ENCODE measurements around the gene ESCO1. TPM values are rescaled to one million over a fixed set of nuclear protein-coding genes. Genes with fewer than 3 reads are reported as not detected.
"Not testable (repeated sequence)": the region's sequence is repeated elsewhere in the genome, so short reads cannot be mapped to it uniquely, and the experiment has no call there.

The ESCO1 gene
- total and polyA plus RNA-seq, 4 donors, result 12.1 to 26.9 (median 20.0) TPM

GRCh38 chr18:21593540-21594257 lies 6.8 kb downstream of the ESCO1 start:
- peaks cover under 1% of the 10 kb centered on the region for H3K9me3 ChIP-seq (ENCODE audit: control insufficient read depth, insufficient read depth, low read length)
- no peaks in the 10 kb centered on the region for H3K27me3 ChIP-seq (ENCODE audit: control insufficient read depth, insufficient read depth, low read length)
- H3K27ac ChIP-seq (ENCODE audit: low read depth, low read length), result no peak overlapping the region
- H3K4me3 ChIP-seq (ENCODE audit: low read depth, low read length), result no peak overlapping the region
- no peak for DNase-seq (ENCODE audit: low read depth in 4 of 6, low spot score in 6 of 6)
- no peaks in the 10 kb centered on the region for H3K36me3 ChIP-seq (ENCODE audit: control insufficient read depth, insufficient read depth, low read length)
- 94% methylated on average over 2 of the region's 7 CpGs for whole genome bisulfite sequencing (ENCODE audit: insufficient coverage)
- H3K4me1 ChIP-seq (ENCODE audit: control insufficient read depth, insufficient read depth, low read length), result no peaks in the 10 kb centered on the region

GRCh38 chr18:21592361-21592760 lies 8.1 kb downstream of the ESCO1 start:
- H3K9me3 ChIP-seq (ENCODE audit: control insufficient read depth, insufficient read depth, low read length); H3K27me3 ChIP-seq (ENCODE audit: control insufficient read depth, insufficient read depth, low read length); DNase-seq (ENCODE audit: low read depth in 4 of 6, low spot score in 6 of 6); H3K27ac ChIP-seq (ENCODE audit: low read depth, low read length); H3K36me3 ChIP-seq (ENCODE audit: control insufficient read depth, insufficient read depth, low read length); H3K4me3 ChIP-seq (ENCODE audit: low read depth, low read length); H3K4me1 ChIP-seq (ENCODE audit: control insufficient read depth, insufficient read depth, low read length): not testable (repeated sequence)
- no CpG with 5 or more reads among the region's 33 CpGs for WGBS (ENCODE audit: insufficient coverage)

DNA sequence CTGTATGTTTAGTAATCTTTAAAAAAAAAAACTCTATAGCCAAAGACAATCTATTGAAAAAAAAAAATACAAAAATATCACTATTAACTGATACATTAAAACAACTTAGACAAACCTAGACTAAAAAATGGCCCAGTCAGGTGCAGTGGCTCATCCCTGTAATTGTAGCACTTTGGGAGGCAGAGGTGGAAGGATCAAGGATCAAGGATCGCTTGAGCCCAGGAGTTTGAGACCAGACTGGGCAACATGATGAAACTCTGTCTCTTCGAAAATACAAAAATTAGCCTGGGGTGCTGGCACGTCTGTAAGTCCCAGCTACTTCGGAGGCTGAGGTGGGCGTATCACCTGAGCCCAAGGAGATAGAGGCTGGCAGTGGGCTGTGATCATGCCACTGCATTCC lies 16.1 kb downstream of the ESCO1 start:
- Histone ChIP-seq H3K4me3 (ENCODE audit: low read depth, low read length) (no peak overlapping the region), H3K27me3 (ENCODE audit: control insufficient read depth, insufficient read depth, low read length) (no peaks in the 10 kb centered on the region), H3K9me3 (ENCODE audit: control insufficient read depth, insufficient read depth, low read length) (peaks cover 2% of the 10 kb centered on the region), H3K4me1 (ENCODE audit: control insufficient read depth, insufficient read depth, low read length) (no peaks in the 10 kb centered on the region), H3K36me3 (ENCODE audit: control insufficient read depth, insufficient read depth, low read length) (peaks cover 8% of the 10 kb centered on the region), H3K27ac (ENCODE audit: low read depth, low read length) (no peak overlapping the region)
- DNase-seq (ENCODE audit: low read depth in 4 of 6, low spot score in 6 of 6), result no peak
- 94% methylated on average over 5 of the region's 5 CpGs for WGBS (ENCODE audit: insufficient coverage)

DNA sequence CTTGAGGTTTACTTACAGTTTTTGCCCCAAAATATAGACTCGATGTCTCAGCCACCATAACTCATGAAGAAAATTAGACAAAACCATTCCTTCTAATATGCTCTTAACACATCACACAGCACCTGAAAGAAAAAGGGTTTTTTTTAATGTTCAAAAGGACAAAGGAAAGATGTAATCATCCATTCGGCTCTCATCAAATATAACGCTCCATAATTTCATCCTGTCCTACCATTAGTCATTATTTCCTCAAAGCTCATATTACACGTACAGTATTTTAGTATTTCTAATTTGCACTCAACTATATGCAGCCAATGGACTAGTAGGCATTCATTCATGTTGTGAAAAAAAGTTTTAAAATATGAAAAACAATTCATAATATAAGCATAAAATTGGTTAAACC lies 24.8 kb downstream of the ESCO1 start:
- H3K4me3 ChIP-seq (ENCODE audit: low read depth, low read length), result no peak overlapping the region
- no CpG with 5 or more reads among the region's 4 CpGs for WGBS (ENCODE audit: insufficient coverage)
- H3K9me3 ChIP-seq (ENCODE audit: control insufficient read depth, insufficient read depth, low read length), result no peaks in the 10 kb centered on the region
- peaks cover 19% of the 10 kb centered on the region for H3K36me3 ChIP-seq (ENCODE audit: control insufficient read depth, insufficient read depth, low read length)
- no peak for DNase-seq (ENCODE audit: low read depth in 4 of 6, low spot score in 6 of 6)
- H3K27ac ChIP-seq (ENCODE audit: low read depth, low read length), result no peak overlapping the region
- H3K27me3 ChIP-seq (ENCODE audit: control insufficient read depth, insufficient read depth, low read length), result no peaks in the 10 kb centered on the region
- H3K4me1 ChIP-seq (ENCODE audit: control insufficient read depth, insufficient read depth, low read length), result no peaks in the 10 kb centered on the region

DNA sequence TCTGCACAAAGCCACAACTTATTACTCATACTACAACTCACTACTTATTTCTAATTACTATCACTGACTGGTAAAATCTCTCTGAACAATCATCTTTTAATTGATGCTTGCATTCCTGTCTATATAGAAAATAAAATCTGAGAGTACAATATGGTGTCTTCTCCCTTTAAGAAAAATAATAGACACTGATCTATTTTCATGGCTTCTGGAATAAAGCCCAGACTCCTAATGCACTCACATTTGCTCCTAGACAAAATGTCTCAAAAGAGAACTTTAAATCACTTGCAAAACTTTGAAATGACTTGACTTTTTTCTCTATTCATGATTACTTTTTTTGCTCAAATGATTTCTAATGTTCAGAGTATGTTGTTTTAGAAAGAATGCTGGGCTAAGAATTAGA lies 28.7 kb downstream of the ESCO1 start:
- Histone ChIP-seq H3K27me3 (ENCODE audit: control insufficient read depth, insufficient read depth, low read length) (no peaks in the 10 kb centered on the region), H3K4me1 (ENCODE audit: control insufficient read depth, insufficient read depth, low read length) (no peaks in the 10 kb centered on the region), H3K36me3 (ENCODE audit: control insufficient read depth, insufficient read depth, low read length) (peaks cover 15% of the 10 kb centered on the region), H3K27ac (ENCODE audit: low read depth, low read length) (no peak overlapping the region), H3K4me3 (ENCODE audit: low read depth, low read length) (no peak overlapping the region), H3K9me3 (ENCODE audit: control insufficient read depth, insufficient read depth, low read length) (no peaks in the 10 kb centered on the region)
- DNase-seq (ENCODE audit: low read depth in 4 of 6, low spot score in 6 of 6), result peak in 3 of 6 donors; percentile 1 to 31 (median 9)

GRCh38 chr18:21559195-21559594 lies 41.3 kb downstream of the ESCO1 start:
- no peaks in the 10 kb centered on the region for H3K4me1 ChIP-seq (ENCODE audit: control insufficient read depth, insufficient read depth, low read length)
- no peaks in the 10 kb centered on the region for H3K27me3 ChIP-seq (ENCODE audit: control insufficient read depth, insufficient read depth, low read length)
- no peaks in the 10 kb centered on the region for H3K9me3 ChIP-seq (ENCODE audit: control insufficient read depth, insufficient read depth, low read length)
- DNase-seq (ENCODE audit: low read depth in 4 of 6, low spot score in 6 of 6), result no peak
- peaks cover 20% of the 10 kb centered on the region for H3K36me3 ChIP-seq (ENCODE audit: control insufficient read depth, insufficient read depth, low read length)
- no peak overlapping the region for H3K27ac ChIP-seq (ENCODE audit: low read depth, low read length)
- no peak overlapping the region for H3K4me3 ChIP-seq (ENCODE audit: low read depth, low read length)

- no peak overlapping the region for H3K27ac ChIP-seq (ENCODE audit: low read depth, low read length)
- WGBS (ENCODE audit: insufficient coverage), result 89% methylated on average over 4 of the region's 6 CpGs
- peaks cover 12% of the 10 kb centered on the region for H3K36me3 ChIP-seq (ENCODE audit: control insufficient read depth, insufficient read depth, low read length)
- no peak overlapping the region for H3K4me3 ChIP-seq (ENCODE audit: low read depth, low read length)
- H3K4me1 ChIP-seq (ENCODE audit: control insufficient read depth, insufficient read depth, low read length), result no peaks in the 10 kb centered on the region
- no peaks in the 10 kb centered on the region for H3K27me3 ChIP-seq (ENCODE audit: control insufficient read depth, insufficient read depth, low read length)
- DNase-seq (ENCODE audit: low read depth in 4 of 6, low spot score in 6 of 6), result no peak
- no peaks in the 10 kb centered on the region for H3K9me3 ChIP-seq (ENCODE audit: control insufficient read depth, insufficient read depth, low read length)
Observed at GRCh38 chr18:21557607-21558253, 42.8 kb downstream of the ESCO1 start.

- Histone ChIP-seq H3K9me3 (ENCODE audit: control insufficient read depth, insufficient read depth, low read length) (no peaks in the 10 kb centered on the region), H3K4me1 (ENCODE audit: control insufficient read depth, insufficient read depth, low read length) (no peaks in the 10 kb centered on the region), H3K27me3 (ENCODE audit: control insufficient read depth, insufficient read depth, low read length) (no peaks in the 10 kb centered on the region), H3K36me3 (ENCODE audit: control insufficient read depth, insufficient read depth, low read length) (peaks cover 5% of the 10 kb centered on the region), H3K27ac (ENCODE audit: low read depth, low read length) (no peak overlapping the region), H3K4me3 (ENCODE audit: low read depth, low read length) (no peak overlapping the region)
- 98% methylated on average over 8 of the region's 11 CpGs for WGBS (ENCODE audit: insufficient coverage)
- no peak for DNase-seq (ENCODE audit: low read depth in 4 of 6, low spot score in 6 of 6)
Observed at GRCh38 chr18:21550510-21550970, 50.0 kb downstream of the ESCO1 start.

- Histone ChIP-seq H3K4me1 (ENCODE audit: control insufficient read depth, insufficient read depth, low read length) (no peaks in the 10 kb centered on the region), H3K27me3 (ENCODE audit: control insufficient read depth, insufficient read depth, low read length) (no peaks in the 10 kb centered on the region), H3K36me3 (ENCODE audit: control insufficient read depth, insufficient read depth, low read length) (peaks cover 10% of the 10 kb centered on the region), H3K27ac (ENCODE audit: low read depth, low read length) (no peak overlapping the region), H3K4me3 (ENCODE audit: low read depth, low read length) (no peak overlapping the region), H3K9me3 (ENCODE audit: control insufficient read depth, insufficient read depth, low read length) (no peaks in the 10 kb centered on the region)
- no peak for DNase-seq (ENCODE audit: low read depth in 4 of 6, low spot score in 6 of 6)
- no CpG with 5 or more reads among the region's 2 CpGs for WGBS (ENCODE audit: insufficient coverage)
Observed at GRCh38 chr18:21548647-21549046, 51.9 kb downstream of the ESCO1 start.

DNA sequence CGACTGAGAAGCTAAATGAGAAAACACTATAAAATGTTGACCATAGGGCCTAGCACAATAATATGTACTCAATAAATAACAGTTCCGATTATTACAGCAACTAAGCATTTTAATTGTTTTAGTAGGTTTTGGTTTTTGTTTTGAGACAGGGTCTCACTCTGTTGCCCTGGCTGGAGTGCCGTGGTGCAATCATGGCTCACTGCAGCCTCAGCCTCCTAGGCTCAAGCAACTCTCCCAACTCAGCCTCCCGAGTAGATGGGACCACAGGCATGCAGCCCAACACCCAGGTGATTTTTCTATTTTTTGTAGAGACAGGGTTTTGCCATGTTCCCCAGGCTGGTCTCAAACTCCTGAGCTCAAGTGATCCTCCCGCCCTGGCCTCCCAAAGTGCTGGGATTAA lies 54.1 kb downstream of the ESCO1 start:
- Histone ChIP-seq H3K4me1 (ENCODE audit: control insufficient read depth, insufficient read depth, low read length) (no peaks in the 10 kb centered on the region), H3K4me3 (ENCODE audit: low read depth, low read length) (no peak overlapping the region), H3K27me3 (ENCODE audit: control insufficient read depth, insufficient read depth, low read length) (no peaks in the 10 kb centered on the region), H3K9me3 (ENCODE audit: control insufficient read depth, insufficient read depth, low read length) (no peaks in the 10 kb centered on the region), H3K27ac (ENCODE audit: low read depth, low read length) (no peak overlapping the region), H3K36me3 (ENCODE audit: control insufficient read depth, insufficient read depth, low read length) (peaks cover 10% of the 10 kb centered on the region)
- 89% methylated on average over 1 of the region's 5 CpGs for WGBS (ENCODE audit: insufficient coverage)
- no peak for DNase-seq (ENCODE audit: low read depth in 4 of 6, low spot score in 6 of 6)

All from spinal cord (tissue), 10 donors.